CD4-positive, alpha-beta T cell (primary cell): ENCODE measurements around the gene PLCL1. TPM values are rescaled to one million over a fixed set of nuclear protein-coding genes. Genes with fewer than 3 reads are reported as not detected.
A peak's percentile ranks its signal among the peaks of the same experiment; 100 is the strongest.

Source experiments
- ATAC-seq: fragments of 200-7000 bp; cut with Tn5 transposase; one replicate; pipeline ENCODE4 v1.10.0; 2022; ENCODE audit warnings: mild to moderate bottlenecking; ENCODE audit not compliant: poor library complexity
- CTCF ChIA-PET: fragments of 350-600 bp; sonication (Branson Sonifier 250); formaldehyde crosslinking; loops from one replicate; lab custom pipeline; 2021; ENCODE audit warnings: antibody characterized with exemption, inconsistent platforms; lab: Charles Lee
- POLR2A ChIA-PET: fragments of 350-600 bp; sonication (Branson Sonifier 250); formaldehyde crosslinking; loops from one replicate; lab custom pipeline; 2021; ENCODE audit warnings: antibody characterized with exemption, inconsistent platforms; lab: Charles Lee
- DNase-seq, 14 experiments: peaks; one replicate each; pipeline ENCODE4 v3.0.0-alpha.2; 2013 to 2020; ENCODE audit warnings: mixed read lengths in 2 of 14
- H3K27ac ChIP-seq, 2 donors: one replicate each; pipeline versions ENCODE4 v1.5.1 to v1.7.0; 2013; ENCODE audit warnings: low read length in 2 of 2, low read depth in 1 of 2, mild to moderate bottlenecking in 1 of 2
- H3K27me3 ChIP-seq, 2 experiments: 1 replicate in 1 of 2; 2 replicates in 1 of 2; pipeline versions ENCODE4 v1.6.1 to v1.7.0; 2013; ENCODE audit warnings: low read length in 2 of 2, control low read depth in 1 of 2, mild to moderate bottlenecking in 1 of 2, moderate library complexity in 1 of 2; ENCODE audit not compliant: insufficient read depth in 2 of 2, control insufficient read depth in 1 of 2
- H3K36me3 ChIP-seq: one replicate; pipeline ENCODE4 v1.6.1; 2013; ENCODE audit warnings: low read length, control low read depth; ENCODE audit not compliant: insufficient read depth
- H3K4me1 ChIP-seq: one replicate; pipeline ENCODE4 v1.6.1; 2013; ENCODE audit warnings: low read length, control low read depth; ENCODE audit not compliant: insufficient read depth
- H3K4me3 ChIP-seq: one replicate; pipeline ENCODE4 v1.5.1; 2013; ENCODE audit warnings: mild to moderate bottlenecking, low read length, moderate library complexity
- H3K9me3 ChIP-seq, 2 experiments: 1 replicate in 1 of 2; 2 replicates in 1 of 2; pipeline versions ENCODE4 v1.6.1 to v1.7.0; 2013; ENCODE audit warnings: low read length in 2 of 2, mild to moderate bottlenecking in 2 of 2, control low read depth in 1 of 2, moderate library complexity in 1 of 2; ENCODE audit not compliant: control insufficient read depth in 1 of 2, insufficient read depth in 1 of 2
- H3K27ac Mint-ChIP-seq: one replicate; pipeline ENCODE4 v1.8.0; 2020; ENCODE audit warnings: mixed read lengths
- H3K27me3 Mint-ChIP-seq: one replicate; pipeline ENCODE4 v1.8.0; 2021; ENCODE audit warnings: mixed read lengths
- H3K36me3 Mint-ChIP-seq: one replicate; pipeline ENCODE4 v1.8.0; 2021; ENCODE audit warnings: low read depth, mixed read lengths
- H3K4me1 Mint-ChIP-seq: one replicate; pipeline ENCODE4 v1.8.0; 2021; ENCODE audit warnings: low read depth, mixed read lengths
- H3K4me3 Mint-ChIP-seq: one replicate; pipeline ENCODE4 v1.8.0; 2020; ENCODE audit warnings: mild to moderate bottlenecking, mixed read lengths
- H3K9me3 Mint-ChIP-seq: one replicate; pipeline ENCODE4 v1.8.0; 2020; ENCODE audit warnings: mixed read lengths
- CTCF ChIP-seq: fragments of 200-600 bp; IDR thresholded peaks from one replicate; pipeline ENCODE4 v1.8.0; 2022; ENCODE audit warnings: antibody characterized with exemption, mild to moderate bottlenecking
- intact Hi-C, 2 experiments: fragments of 100-400 bp; cut with DNase I in 1 of 2; cut with micrococcal nuclease in 1 of 2; formaldehyde crosslinking; loops; one replicate each; pipeline versions ENCODE4 v1.15.1 to v1.9.0; 2023 to 2025; cut with DNase I, micrococcal nuclease
- total RNA-seq, 174 experiments: library from RNA in 2 of 174; stranded (reverse) in 2 of 174; gene quantifications; one replicate each; pipeline ENCODE4 v1.2.3 and lab custom pipeline; 2021 to 2026

PLCL1 gene
- total RNA-seq, 2 experiments from 2014 or later = 27.0 to 28.3 TPM

- H3K27me3 Mint-ChIP-seq = no peaks in the 10 kb centered on the region
- DNase-seq (no peak), ATAC-seq (no peak)
- intact Hi-C loops = loop anchor here in 1 of 2 experiments (5.0 kb wide), 1 partner anchor 47 kb away; no protein-coding TSS in a partner anchor
- TF ChIP-seq CTCF = no peak
- Histone ChIP-seq H3K27me3 (no peaks in the 10 kb centered on the region), H3K4me1 (peaks cover 3% of the 10 kb centered on the region), H3K4me3 (no peak overlapping the region), H3K36me3 (no peaks in the 10 kb centered on the region), H3K9me3 (no peaks in the 10 kb centered on the region), H3K27ac (no peak overlapping the region)
- peaks cover 78% of the 10 kb centered on the region for H3K4me1 Mint-ChIP-seq
- CTCF ChIA-PET = interaction anchor here (1.3 kb wide), 1 partner anchor 11 kb away, joined by 3 read pairs; no protein-coding TSS in a partner anchor
- POLR2A ChIA-PET = interaction anchor here (1.4 kb wide), 1 partner anchor 10 kb away, joined by 3 read pairs; no protein-coding TSS in a partner anchor
- peaks cover 33% of the 10 kb centered on the region for H3K36me3 Mint-ChIP-seq
- H3K9me3 Mint-ChIP-seq = peaks cover 2% of the 10 kb centered on the region
- H3K27ac Mint-ChIP-seq = peak overlapping the region; percentile 83
- H3K4me3 Mint-ChIP-seq = no peak overlapping the region
Measured at GRCh38 chr2:198004173-198004572, 199.8 kb downstream of the PLCL1 start.

GRCh38 chr2:198004921-198005829, 200.8 kb downstream of the PLCL1 start:
- POLR2A ChIA-PET = interaction anchor here (1.4 kb wide), 1 partner anchor 9 kb away, joined by 3 read pairs; no protein-coding TSS in a partner anchor

More at GRCh38 chr2:198004921-198005829, 200.8 kb downstream of the PLCL1 start:
- H3K4me1 ChIP-seq = peaks cover 3% of the 10 kb centered on the region
- ATAC-seq = peak; percentile 79
- peak overlapping the region; percentile 83 for H3K27ac Mint-ChIP-seq
- H3K4me3 ChIP-seq = peak overlapping the region; percentile 31
- CTCF ChIA-PET = no interaction called here
- no peaks in the 10 kb centered on the region for H3K9me3 ChIP-seq
- H3K4me1 Mint-ChIP-seq = peaks cover 74% of the 10 kb centered on the region
- peaks cover 41% of the 10 kb centered on the region for H3K36me3 Mint-ChIP-seq
- no peaks in the 10 kb centered on the region for H3K27me3 Mint-ChIP-seq
- H3K36me3 ChIP-seq = no peaks in the 10 kb centered on the region
- H3K4me3 Mint-ChIP-seq = peak overlapping the region; percentile 47
- peak in 3 of 14 experiments; percentile 44 to 66 (median 61) for DNase-seq
- peaks cover 2% of the 10 kb centered on the region for H3K9me3 Mint-ChIP-seq
- H3K27ac ChIP-seq = peak overlapping the region in 1 of 2 donors; percentile 38
- no peak for TF ChIP-seq CTCF
- intact Hi-C loops = loop anchor here in 1 of 2 experiments (5.0 kb wide), 2 partner anchors 48 to 198 kb away; no protein-coding TSS in a partner anchor
- H3K27me3 ChIP-seq = no peaks in the 10 kb centered on the region
